Sigmoid colon (tissue), 4 donors: ENCODE results near the gene SBK2.

Experiments
- POLR2A ChIP-seq, 2 donors: fragments of 450-650 bp; IDR thresholded peaks; one replicate each; pipeline ENCODE4 v1.6.1; 2016; ENCODE audit warnings: antibody characterized with exemption in 2 of 2, mild to moderate bottlenecking in 2 of 2, moderate library complexity in 2 of 2
- POLR2AphosphoS5 ChIP-seq, 4 donors: sonication (generic); formaldehyde crosslinking; IDR thresholded peaks; one replicate each; pipeline ENCODE4 v1.6.1; 2017; ENCODE audit warnings: antibody characterized with exemption in 4 of 4
- TF ChIP-seq, protein P1 (sequence below), 4 experiments: fragments of 450-650 bp in 3 of 4; fragments of 200-600 bp in 1 of 4; IDR thresholded peaks; one replicate each; pipeline ENCODE4 v1.5.1; 2016 to 2019; ENCODE audit warnings: antibody characterized with exemption in 4 of 4, mild to moderate bottlenecking in 3 of 4, moderate library complexity in 2 of 4

DNA sequence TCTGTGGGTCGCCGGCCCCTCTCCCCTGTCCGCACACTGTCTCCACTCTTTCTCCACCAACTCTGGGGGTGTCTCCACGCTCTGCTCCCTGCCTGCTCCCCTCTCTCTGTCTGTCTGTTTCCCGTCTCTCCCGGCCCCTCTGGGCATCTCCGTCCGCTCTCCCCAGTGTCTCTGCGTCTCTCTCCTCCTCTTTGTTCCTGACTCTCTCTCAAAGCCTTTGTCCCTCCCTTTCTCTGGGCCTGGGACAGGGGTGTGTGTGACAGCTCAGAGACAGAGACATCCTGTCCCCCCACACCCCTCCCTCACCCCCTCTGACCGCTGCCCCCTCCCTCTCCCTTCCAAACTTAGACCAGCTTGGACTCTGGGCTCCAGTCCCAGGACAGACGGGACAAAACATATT lies 9.1 kb upstream of the SBK2 start:
- TF ChIP-seq POLR2AphosphoS5 (IDR thresholded peaks at IDR 0.05) (no peak), POLR2A (IDR thresholded peaks at IDR 0.05) (no peak)
- TF ChIP-seq, protein P1, sequence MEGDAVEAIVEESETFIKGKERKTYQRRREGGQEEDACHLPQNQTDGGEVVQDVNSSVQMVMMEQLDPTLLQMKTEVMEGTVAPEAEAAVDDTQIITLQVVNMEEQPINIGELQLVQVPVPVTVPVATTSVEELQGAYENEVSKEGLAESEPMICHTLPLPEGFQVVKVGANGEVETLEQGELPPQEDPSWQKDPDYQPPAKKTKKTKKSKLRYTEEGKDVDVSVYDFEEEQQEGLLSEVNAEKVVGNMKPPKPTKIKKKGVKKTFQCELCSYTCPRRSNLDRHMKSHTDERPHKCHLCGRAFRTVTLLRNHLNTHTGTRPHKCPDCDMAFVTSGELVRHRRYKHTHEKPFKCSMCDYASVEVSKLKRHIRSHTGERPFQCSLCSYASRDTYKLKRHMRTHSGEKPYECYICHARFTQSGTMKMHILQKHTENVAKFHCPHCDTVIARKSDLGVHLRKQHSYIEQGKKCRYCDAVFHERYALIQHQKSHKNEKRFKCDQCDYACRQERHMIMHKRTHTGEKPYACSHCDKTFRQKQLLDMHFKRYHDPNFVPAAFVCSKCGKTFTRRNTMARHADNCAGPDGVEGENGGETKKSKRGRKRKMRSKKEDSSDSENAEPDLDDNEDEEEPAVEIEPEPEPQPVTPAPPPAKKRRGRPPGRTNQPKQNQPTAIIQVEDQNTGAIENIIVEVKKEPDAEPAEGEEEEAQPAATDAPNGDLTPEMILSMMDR (IDR thresholded peaks at IDR 0.05): no peak
